K562 (cell line): ENCODE measurements around the gene SCLY. TPM values are rescaled to one million over a fixed set of nuclear protein-coding genes. Genes with fewer than 3 reads are reported as not detected.

Source experiments
- ELF4 ChIP-seq: fragments of 450-650 bp; formaldehyde crosslinking; IDR thresholded peaks from 2 replicates; pipeline ENCODE4 v1.4.0; 2022; ENCODE audit warnings: missing genetic modification characterization
- HMGN3 ChIP-seq: IDR thresholded peaks from 2 replicates; pipeline ENCODE4 v1.6.1; 2011; ENCODE audit warnings: borderline replicate concordance, low read depth, mild to moderate bottlenecking, mixed read lengths, low read length; ENCODE audit not compliant: insufficient read length; ENCODE audit errors: extremely low read depth
- TAF1 ChIP-seq: IDR thresholded peaks from 2 replicates; pipeline ENCODE4 v1.6.1; 2011; ENCODE audit warnings: mild to moderate bottlenecking, low read length, moderate library complexity; ENCODE audit not compliant: insufficient read depth, control insufficient read depth, severe bottlenecking; ENCODE audit errors: extremely low read depth
- ZKSCAN8 ChIP-seq: fragments of 200-800 bp; sonication (Bioruptor generic); IDR thresholded peaks from 2 replicates; pipeline ENCODE4 v1.6.1; 2016; ENCODE audit warnings: missing genetic modification characterization, missing compliant biosample characterization
- ZMIZ1 ChIP-seq, 2 experiments: fragments of 150-350 bp in 1 of 2; IDR thresholded peaks; 2 replicates each; pipeline ENCODE4 v1.6.1; 2012 to 2016; ENCODE audit warnings: low read depth in 2 of 2, low read length in 2 of 2, mild to moderate bottlenecking in 1 of 2, moderate library complexity in 1 of 2
- ZNF592 ChIP-seq: fragments of 450-650 bp; IDR thresholded peaks from 2 replicates; pipeline ENCODE4 v1.6.1; 2017; ENCODE audit warnings: antibody characterized with exemption, mild to moderate bottlenecking
- polyA plus RNA-seq, 8 experiments: library from polyadenylated mRNA; depleted of rRNA in 4 of 8; stranded (reverse) in 5 of 8; unstranded in 3 of 8; fragments of >200 nt; fragmentation: Nextera tagmentation in 2 of 8; fragmentation: Illumina TruSeq in 1 of 8; extraction: Ambion mirVana in 2 of 8; extraction: Trizol in 1 of 8; gene quantifications; 2 replicates each; pipeline versions ENCODE4 v1.2.1 to v1.2.3, GENCODE V29; 2011 to 2014; ENCODE audit warnings: inconsistent platforms in 1 of 8, missing spikeins in 1 of 8
- total RNA-seq, 7 experiments: library from RNA; depleted of rRNA in 6 of 7; stranded (reverse); fragments of >200 nt in 6 of 7; fragmentation: Illumina TruSeq in 2 of 7; extraction: Trizol in 2 of 7; gene quantifications; 2 replicates each; pipeline versions ENCODE4 v1.2.1 to v1.2.3, GENCODE V29; 2011 to 2021; ENCODE audit warnings: low replicate concordance in 1 of 7

Gene SCLY
- total and polyA plus RNA-seq, 9 of the 15 experiments (the other 6 are each of a cell fraction or from before 2014, with no cell fraction given), result 2.6 to 32.2 (median 21.1) TPM

- TF ChIP-seq ZNF592, result no peak
- TF ChIP-seq ELF4 (CRISPR knock-in tag), result no peak
- no peak for TF ChIP-seq ZMIZ1 (IDR thresholded peaks at IDR 0.05; ENCODE audit: low read depth in 2 of 2, low read length in 2 of 2)
- no peak for TF ChIP-seq TAF1
- no peak for TF ChIP-seq HMGN3
- no peak for TF ChIP-seq ZKSCAN8
Observed at GRCh38 chr2:238119756-238120462, 59.1 kb downstream of the SCLY start (continued).
